Mammary epithelial cell (primary cell): ENCODE data around the gene F13A1.

Experiments used
- EZH2 ChIP-seq: IDR thresholded peaks from 2 replicates; pipeline ENCODE4 v1.6.1; 2012; ENCODE audit warnings: low read length, inconsistent platforms, borderline replicate concordance
- TF ChIP-seq, protein P1 (sequence below), 2 donors: IDR thresholded peaks in 1 of 2; conservative IDR thresholded peaks in 1 of 2; 2 replicates each; pipeline ENCODE4 v1.5.1; 2011 to 2012; ENCODE audit warnings: inconsistent platforms in 2 of 2, low read length in 2 of 2, mild to moderate bottlenecking in 2 of 2, control low read depth in 1 of 2, low read depth in 1 of 2; ENCODE audit not compliant: insufficient read depth in 1 of 2; ENCODE audit errors: extremely low read depth in 1 of 2

DNA sequence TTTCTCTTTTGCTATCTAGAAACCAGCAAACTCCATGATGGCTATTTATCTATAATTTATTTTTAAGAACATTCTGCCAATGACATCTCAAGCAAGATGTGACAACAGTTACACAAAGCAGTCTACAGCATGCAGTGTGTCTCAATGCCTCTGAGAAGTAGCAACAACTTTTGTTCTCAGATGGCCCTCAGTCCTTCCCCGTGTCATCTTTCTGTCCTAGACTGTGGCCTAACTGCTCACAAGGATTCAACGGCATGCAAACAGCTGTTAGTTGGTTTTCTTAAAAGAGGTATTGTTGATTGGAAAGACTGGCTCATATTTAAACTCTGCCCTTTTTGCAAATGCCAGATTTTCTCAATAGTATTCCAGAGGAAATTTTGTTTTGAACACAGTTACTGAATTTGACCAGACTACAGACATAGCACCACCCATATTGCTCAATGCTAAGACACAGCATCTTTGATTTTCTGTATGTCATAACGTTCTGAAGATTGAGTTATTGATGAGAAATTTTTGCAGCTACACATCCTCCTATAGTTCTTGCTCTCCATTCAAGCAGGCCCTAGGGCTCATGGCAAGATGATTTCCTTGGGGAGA is 26.1 kb upstream of the F13A1 start:
- TF ChIP-seq, protein P1, sequence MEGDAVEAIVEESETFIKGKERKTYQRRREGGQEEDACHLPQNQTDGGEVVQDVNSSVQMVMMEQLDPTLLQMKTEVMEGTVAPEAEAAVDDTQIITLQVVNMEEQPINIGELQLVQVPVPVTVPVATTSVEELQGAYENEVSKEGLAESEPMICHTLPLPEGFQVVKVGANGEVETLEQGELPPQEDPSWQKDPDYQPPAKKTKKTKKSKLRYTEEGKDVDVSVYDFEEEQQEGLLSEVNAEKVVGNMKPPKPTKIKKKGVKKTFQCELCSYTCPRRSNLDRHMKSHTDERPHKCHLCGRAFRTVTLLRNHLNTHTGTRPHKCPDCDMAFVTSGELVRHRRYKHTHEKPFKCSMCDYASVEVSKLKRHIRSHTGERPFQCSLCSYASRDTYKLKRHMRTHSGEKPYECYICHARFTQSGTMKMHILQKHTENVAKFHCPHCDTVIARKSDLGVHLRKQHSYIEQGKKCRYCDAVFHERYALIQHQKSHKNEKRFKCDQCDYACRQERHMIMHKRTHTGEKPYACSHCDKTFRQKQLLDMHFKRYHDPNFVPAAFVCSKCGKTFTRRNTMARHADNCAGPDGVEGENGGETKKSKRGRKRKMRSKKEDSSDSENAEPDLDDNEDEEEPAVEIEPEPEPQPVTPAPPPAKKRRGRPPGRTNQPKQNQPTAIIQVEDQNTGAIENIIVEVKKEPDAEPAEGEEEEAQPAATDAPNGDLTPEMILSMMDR (conservative IDR thresholded peaks at IDR 0.05 in 1 of 2, IDR thresholded peaks at IDR 0.05 in 1 of 2; ENCODE audit: extremely low read depth in 1 of 2, insufficient read depth in 1 of 2, low read depth in 1 of 2, low read length in 2 of 2) = no peak
- no peak for TF ChIP-seq EZH2
